Endothelial cell of umbilical vein (primary cell): Measurements from ENCODE around the gene CDX1. TPM values are rescaled to one million over a fixed set of nuclear protein-coding genes. Genes with fewer than 3 reads are reported as not detected.

Experiments used
- BruUV-seq: library from RNA; stranded (reverse); fragments of 400-500 nt; replicated peaks from 2 replicates; lab custom pipeline; 2021; lab: Mats Ljungman, UMichigan
- CTCF ChIA-PET: fragments of 300-600, 350-600 bp; sonication (Branson Sonifier 250); formaldehyde crosslinking; loops from one replicate; lab custom pipeline; 2021; ENCODE audit warnings: antibody characterized with exemption, inconsistent platforms; lab: Charles Lee
- POLR2A ChIA-PET: fragments of 300-600, 350-600 bp; sonication (Branson Sonifier 250); formaldehyde crosslinking; loops from one replicate; lab custom pipeline; 2021; ENCODE audit warnings: antibody characterized with exemption, inconsistent platforms; lab: Charles Lee
- DNase-seq: peaks from one replicate; pipeline ENCODE4 v3.0.0-alpha.2; 2011; ENCODE audit warnings: low read depth, low spot score
- FAIRE-seq: peaks from 2 replicates; lab custom pipeline; 2011; peaks lifted over from hg19 to GRCh38; lab: Jason Lieb, UNC
- H2AFZ ChIP-seq: 2 replicates; pipeline ENCODE4 v1.6.0; 2012; ENCODE audit warnings: low read depth, low read length, control low read depth, inconsistent platforms
- H3K27ac ChIP-seq: 2 replicates; pipeline ENCODE4 v1.5.1; 2011; ENCODE audit warnings: low read depth, mild to moderate bottlenecking, control low read depth, low read length, moderate library complexity; ENCODE audit not compliant: insufficient read depth
- H3K27me3 ChIP-seq, 2 experiments: 2 replicates each; pipeline versions ENCODE4 v1.6.0 to v1.6.1; 2011; ENCODE audit warnings: low read length in 2 of 2, mixed read lengths in 1 of 2; ENCODE audit not compliant: control insufficient read depth in 2 of 2, insufficient read depth in 2 of 2
- H3K36me3 ChIP-seq, 2 experiments: 2 replicates in 1 of 2; 3 replicates in 1 of 2; pipeline ENCODE4 v1.5.1; 2011; ENCODE audit warnings: low read length in 2 of 2, mild to moderate bottlenecking in 1 of 2, moderate library complexity in 1 of 2; ENCODE audit not compliant: control insufficient read depth in 2 of 2, insufficient read depth in 2 of 2; ENCODE audit errors: extremely low read depth in 1 of 2
- H3K4me1 ChIP-seq: 3 replicates; pipeline ENCODE4 v1.5.1; 2011; ENCODE audit warnings: mild to moderate bottlenecking, low read length; ENCODE audit not compliant: control insufficient read depth, insufficient read depth; ENCODE audit errors: extremely low read depth
- H3K4me2 ChIP-seq: 2 replicates; pipeline ENCODE4 v1.6.1; 2011; ENCODE audit warnings: low read length, control low read depth, mixed read lengths; ENCODE audit not compliant: insufficient read depth
- H3K4me3 ChIP-seq, 3 experiments: fragments of 200-600 bp in 1 of 3; sonication (generic), shearing (Covaris generic) in 1 of 3; replicated peaks in 1 of 3; 2 replicates each; pipeline ENCODE4 v1.5.1; 2011 to 2016; ENCODE audit warnings: control low read depth in 3 of 3, low read length in 3 of 3, mild to moderate bottlenecking in 2 of 3, inconsistent platforms in 1 of 3, low read depth in 1 of 3, moderate library complexity in 1 of 3; ENCODE audit not compliant: insufficient read depth in 1 of 3
- H3K79me2 ChIP-seq: 2 replicates; pipeline ENCODE4 v1.6.0; 2012; ENCODE audit warnings: low read length, inconsistent platforms; ENCODE audit not compliant: control insufficient read depth, insufficient read depth
- H3K9ac ChIP-seq: replicated peaks from 2 replicates; pipeline ENCODE3; 2011; ENCODE audit warnings: low read length, control low read depth; ENCODE audit not compliant: insufficient read depth; ENCODE audit errors: extremely low read depth
- H3K9me1 ChIP-seq: replicated peaks from 3 replicates; pipeline ENCODE4 v1.6.0; 2011; ENCODE audit warnings: mild to moderate bottlenecking, low read length; ENCODE audit not compliant: control insufficient read depth, insufficient read depth; ENCODE audit errors: extremely low read depth
- H3K9me3 ChIP-seq: replicated peaks from 2 replicates; pipeline ENCODE4 v1.5.1; 2012; ENCODE audit warnings: low read length, inconsistent platforms; ENCODE audit not compliant: control insufficient read depth, insufficient read depth
- H4K20me1 ChIP-seq: replicated peaks from 2 replicates; pipeline ENCODE3; 2011; ENCODE audit warnings: mild to moderate bottlenecking, low read length; ENCODE audit not compliant: control insufficient read depth, insufficient read depth; ENCODE audit errors: extremely low read depth
- CTCF ChIP-seq, 2 donors: IDR thresholded peaks; 1 replicate in 1 of 2; 2 replicates in 1 of 2; pipeline ENCODE4 v1.5.1; 2011; ENCODE audit warnings: low read length in 2 of 2, mild to moderate bottlenecking in 2 of 2, moderate library complexity in 2 of 2, control low read depth in 1 of 2, inconsistent platforms in 1 of 2, low read depth in 1 of 2; ENCODE audit not compliant: insufficient read depth in 1 of 2; ENCODE audit errors: extremely low read depth in 1 of 2
- EZH2 ChIP-seq: IDR thresholded peaks from 2 replicates; pipeline ENCODE4 v1.6.1; 2012; ENCODE audit warnings: borderline replicate concordance, low read depth, mild to moderate bottlenecking, moderate library complexity, low read length, inconsistent platforms; ENCODE audit not compliant: severe bottlenecking
- FOS ChIP-seq: IDR thresholded peaks from 2 replicates; pipeline ENCODE4 v1.6.1; 2011; ENCODE audit warnings: mild to moderate bottlenecking, low read length, moderate library complexity, borderline replicate concordance; ENCODE audit not compliant: insufficient read depth
- GATA2 ChIP-seq: IDR thresholded peaks from 2 replicates; pipeline ENCODE4 v1.7.0; 2011; ENCODE audit warnings: low read depth, mild to moderate bottlenecking, moderate library complexity, mixed read lengths, low read length; ENCODE audit not compliant: insufficient read length, insufficient read depth
- JUN ChIP-seq: IDR thresholded peaks from 2 replicates; pipeline ENCODE4 v1.6.1; 2011; ENCODE audit warnings: borderline replicate concordance, low read depth; ENCODE audit not compliant: insufficient read length, insufficient read depth
- MAX ChIP-seq: IDR thresholded peaks from 2 replicates; pipeline ENCODE4 v1.6.1; 2011; ENCODE audit not compliant: insufficient read depth, insufficient read length
- MYC ChIP-seq: IDR thresholded peaks from one replicate; pipeline ENCODE4 v1.6.1; 2011; ENCODE audit warnings: mild to moderate bottlenecking, low read depth, low read length
- POLR2A ChIP-seq: IDR thresholded peaks from 2 replicates; pipeline ENCODE4 v1.6.1; 2012; ENCODE audit warnings: low read depth, mild to moderate bottlenecking, control low read depth, low read length
- POLR2AphosphoS5 ChIP-seq: IDR thresholded peaks from 2 replicates; pipeline ENCODE4 v1.6.1; 2012; ENCODE audit warnings: low read depth, mild to moderate bottlenecking, control low read depth, low read length, moderate library complexity; ENCODE audit not compliant: insufficient read depth
- dilution Hi-C: fragments of 300-500 bp; cut with MboI; formaldehyde crosslinking; loops from one replicate; pipeline ENCODE4 v1.15.0; 2019; ENCODE audit warnings: low sequenced_read_pairs; ENCODE audit not compliant: extremely low pct_ligation_motif_present
- intact Hi-C: fragments of 100-400 bp; cut with micrococcal nuclease; formaldehyde crosslinking; loops from one replicate; pipeline ENCODE4 v1.10.0; 2022
- polyA plus RNA-seq, 4 experiments: library from polyadenylated mRNA; depleted of rRNA in 3 of 4; stranded (reverse) in 3 of 4; unstranded in 1 of 4; fragments of >200 nt; gene quantifications; 2 replicates each; pipeline versions ENCODE4 v1.2.1 to v1.2.3, GENCODE V29; 2011 to 2012; ENCODE audit warnings: missing spikeins in 1 of 4
- total RNA-seq: library from RNA; stranded (reverse); gene quantifications from 2 replicates; pipeline ENCODE4 v1.2.3, GENCODE V29; 2021

The CDX1 gene
- total and polyA plus RNA-seq, 2 donors (not counting 3 experiments of a cell fraction or from before 2014, with no cell fraction given): not detected

GRCh38 chr5:150204590-150204960 lies 38.0 kb downstream of the CDX1 start:
- H3K27ac ChIP-seq: no peak overlapping the region
- intact Hi-C loops: no loop called here
- no peak overlapping the region for H3K9ac ChIP-seq
- H3K27me3 ChIP-seq: peaks cover 3 to 11% of the 10 kb centered on the region in 2 experiments
- H3K4me2 ChIP-seq: no peak overlapping the region
- H3K4me3 ChIP-seq: no peak overlapping the region
- no peaks in the 10 kb centered on the region for H3K9me1 ChIP-seq
- DNase-seq: no peak
- no peak overlapping the region for H2AFZ ChIP-seq
- BruUV-seq: no TSS peak
- H4K20me1 ChIP-seq: no peaks in the 10 kb centered on the region
- dilution Hi-C loops: no loop called here
- H3K36me3 ChIP-seq: no peaks in the 10 kb centered on the region
- CTCF ChIA-PET: interaction anchor here (2.9 kb wide), 1 partner anchor 13 kb away, joined by 17 read pairs; no protein-coding TSS in a partner anchor
- TF ChIP-seq MYC (no peak), MAX (no peak), POLR2A (no peak), FOS (no peak), GATA2 (no peak), CTCF (IDR thresholded peaks at IDR 0.05; ENCODE audit: extremely low read depth in 1 of 2, insufficient read depth in 1 of 2, low read depth in 1 of 2, low read length in 2 of 2) (no peak), EZH2 (no peak), JUN (no peak), POLR2AphosphoS5 (no peak)
- POLR2A ChIA-PET: no interaction called here
- no peaks in the 10 kb centered on the region for H3K79me2 ChIP-seq
- no peaks in the 10 kb centered on the region for H3K9me3 ChIP-seq
- FAIRE-seq: no peak
- no peaks in the 10 kb centered on the region for H3K4me1 ChIP-seq
